Common myeloid progenitor, CD34-positive (primary cell): ENCODE measurements around the gene PEX6.
"Not testable (repeated sequence)": the region's sequence is repeated elsewhere in the genome, so short reads cannot be mapped to it uniquely, and the experiment has no call there.

Experiments used
- CTCF ChIA-PET: fragments of 350-600 bp; sonication (Branson Sonifier 250); formaldehyde crosslinking; loops from one replicate; lab custom pipeline; 2021; ENCODE audit warnings: antibody characterized with exemption; lab: Charles Lee
- POLR2A ChIA-PET: fragments of 350-600 bp; sonication (Branson Sonifier 250); formaldehyde crosslinking; loops from one replicate; lab custom pipeline; 2021; ENCODE audit warnings: antibody characterized with exemption; lab: Charles Lee
- DNase-seq, 3 donors: peaks; one replicate each; pipeline versions ENCODE4 v3.0.0 to v3.0.0-alpha.2; 2013
- H3K27ac ChIP-seq, 2 experiments: 1 replicate in 1 of 2; 2 replicates in 1 of 2; pipeline ENCODE4 v1.7.0; 2013; ENCODE audit warnings: inconsistent platforms in 2 of 2, low read length in 2 of 2, mild to moderate bottlenecking in 2 of 2, low read depth in 1 of 2, moderate library complexity in 1 of 2; ENCODE audit not compliant: severe bottlenecking in 2 of 2, insufficient read depth in 1 of 2, poor library complexity in 1 of 2
- H3K27me3 ChIP-seq, 5 experiments: replicated peaks in 2 of 5; 1 replicate in 3 of 5; 2 replicates in 2 of 5; pipeline versions ENCODE4 v1.6.1 to v1.7.0; 2013; ENCODE audit warnings: low read length in 4 of 5, mild to moderate bottlenecking in 2 of 5, moderate library complexity in 2 of 5, inconsistent platforms in 1 of 5; ENCODE audit not compliant: insufficient read depth in 5 of 5, control insufficient read depth in 4 of 5
- H3K36me3 ChIP-seq, 4 experiments: 1 replicate in 2 of 4; 2 replicates in 2 of 4; pipeline versions ENCODE4 v1.6.1 to v1.7.0; 2013; ENCODE audit warnings: low read length in 3 of 4, control low read depth in 1 of 4, mild to moderate bottlenecking in 1 of 4; ENCODE audit not compliant: control insufficient read depth in 4 of 4, insufficient read depth in 4 of 4
- H3K4me1 ChIP-seq, 4 experiments: 1 replicate in 3 of 4; 2 replicates in 1 of 4; pipeline versions ENCODE4 v1.6.1 to v1.7.1; 2013; ENCODE audit warnings: low read length in 3 of 4, mild to moderate bottlenecking in 3 of 4, control low read depth in 1 of 4, inconsistent platforms in 1 of 4, moderate library complexity in 1 of 4; ENCODE audit not compliant: control insufficient read depth in 4 of 4, insufficient read depth in 4 of 4; ENCODE audit errors: control extremely low read depth in 1 of 4
- H3K4me3 ChIP-seq, 7 experiments: 1 replicate in 4 of 7; 2 replicates in 3 of 7; pipeline versions ENCODE4 v1.5.1 to v1.7.0; 2013; ENCODE audit warnings: mild to moderate bottlenecking in 7 of 7, low read length in 6 of 7, moderate library complexity in 6 of 7, inconsistent platforms in 2 of 7, low read depth in 2 of 7, control low read depth in 1 of 7; ENCODE audit not compliant: insufficient read depth in 4 of 7, control insufficient read depth in 1 of 7; ENCODE audit errors: extremely low read depth in 1 of 7
- H3K9me3 ChIP-seq, 5 experiments: 1 replicate in 4 of 5; 2 replicates in 1 of 5; pipeline versions ENCODE4 v1.6.1 to v1.7.1; 2013; ENCODE audit warnings: low read length in 4 of 5, mild to moderate bottlenecking in 2 of 5, inconsistent platforms in 1 of 5, low read depth in 1 of 5, moderate library complexity in 1 of 5; ENCODE audit not compliant: control insufficient read depth in 4 of 5, insufficient read depth in 2 of 5; ENCODE audit errors: control extremely low read depth in 1 of 5
- WGBS: methylation state at CpG from one replicate; pipeline ENCODE4 v1.1.5; 2013; ENCODE audit not compliant: insufficient coverage; 5-methylcytosine and 5-hydroxymethylcytosine counted together

The PEX6 gene

DNA sequence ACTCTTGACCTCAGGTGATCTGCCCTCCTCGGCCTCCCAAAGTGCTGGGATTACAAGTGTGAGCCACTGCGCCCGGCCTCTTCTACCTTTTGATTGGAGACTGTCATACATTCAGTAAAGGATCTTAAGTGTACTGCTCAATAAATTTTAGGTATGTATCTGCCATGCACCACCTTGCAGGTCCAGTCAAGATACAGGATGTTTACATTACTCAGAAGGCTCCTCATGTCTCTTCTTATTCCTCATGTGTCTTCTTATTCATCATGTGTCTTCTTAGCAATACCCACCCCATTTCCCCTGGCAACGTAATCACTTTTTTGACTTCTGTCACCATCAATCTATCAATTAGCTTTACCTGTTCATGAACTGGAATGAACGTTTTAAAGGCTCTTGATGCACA, 26.9 kb upstream of the PEX6 start:
- no peak for DNase-seq
- Histone ChIP-seq H3K4me3 (no peak overlapping the region), H3K27ac (no peak overlapping the region), H3K9me3 (no peaks in the 10 kb centered on the region), H3K4me1 (no peaks in the 10 kb centered on the region), H3K36me3 (peaks cover 15 to 56% (median 47%) of the 10 kb centered on the region in 4 experiments), H3K27me3 (no peaks in the 10 kb centered on the region)
- ChIA-PET POLR2A (no interaction called here), CTCF (interaction anchor here (0.7 to 1.7 kb wide), 3 partner anchors 9 to 138 kb away, joined by 3 to 4 read pairs (median 3); no protein-coding TSS in a partner anchor)
- 95% methylated on average over 2 of the region's 5 CpGs for WGBS

DNA sequence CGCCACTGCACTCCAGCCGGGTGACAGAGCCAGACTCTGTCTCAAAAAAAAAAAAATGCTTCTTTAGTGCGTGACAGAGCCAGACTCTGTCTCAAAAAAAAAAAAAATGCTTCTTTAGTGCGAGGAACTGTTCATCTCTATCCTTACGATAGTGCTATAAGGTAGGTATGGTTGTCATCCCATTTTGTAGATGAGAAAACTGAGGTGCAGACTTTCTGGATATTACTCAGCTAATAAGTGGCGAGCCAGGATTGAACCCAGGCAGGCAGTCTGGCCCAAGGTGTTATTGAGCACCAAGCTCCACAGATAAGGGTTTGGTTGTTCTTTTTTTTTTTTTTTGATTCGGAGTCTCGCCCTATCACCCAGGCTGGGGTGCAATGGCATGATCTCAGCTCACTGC, 22.9 kb upstream of the PEX6 start:
- WGBS, result 90% methylated on average over 8 of the region's 8 CpGs
- CTCF ChIA-PET, result interaction anchor here (0.7 to 1.4 kb wide), 2 partner anchors 9 to 97 kb away, joined by 3 to 4 read pairs; no protein-coding TSS in a partner anchor
- H3K36me3 ChIP-seq, result peaks cover 5 to 22% (median 14%) of the 10 kb centered on the region in 4 experiments
- no peak overlapping the region for H3K27ac ChIP-seq
- H3K9me3 ChIP-seq, result no peaks in the 10 kb centered on the region
- no peak overlapping the region for H3K4me3 ChIP-seq
- H3K27me3 ChIP-seq, result no peaks in the 10 kb centered on the region
- POLR2A ChIA-PET, result no interaction called here
- DNase-seq, result no peak
- H3K4me1 ChIP-seq, result no peaks in the 10 kb centered on the region

DNA sequence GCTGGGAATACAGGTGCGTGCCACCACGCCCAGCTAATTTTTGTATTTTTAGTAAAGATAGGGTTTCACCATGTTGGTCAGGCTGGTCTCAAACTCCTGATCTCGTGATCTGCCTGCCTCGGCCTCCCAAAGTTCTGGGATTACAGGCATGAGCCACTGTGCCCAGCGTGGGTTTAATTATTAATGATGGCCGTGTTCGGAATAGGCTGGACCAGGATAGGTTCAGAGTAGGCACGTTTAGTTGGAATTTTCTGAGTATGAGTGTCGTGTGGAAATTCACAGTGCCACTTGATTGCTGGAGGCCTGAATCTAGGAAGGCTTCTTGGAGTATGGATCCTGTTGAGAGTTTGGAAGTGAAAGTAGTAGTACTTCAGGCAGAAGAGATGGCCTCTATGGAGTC, 19.2 kb upstream of the PEX6 start:
- CTCF ChIA-PET, result interaction anchor here (1.2 to 1.9 kb wide), 4 partner anchors 10 to 144 kb away, joined by 3 to 4 read pairs (median 4); partner anchors contain the start of genes KLHDC3 and MEA1
- WGBS, result 100% methylated on average over 7 of the region's 9 CpGs
- peaks cover 4 to 13% (median 8%) of the 10 kb centered on the region in 4 experiments for H3K36me3 ChIP-seq

DNA sequence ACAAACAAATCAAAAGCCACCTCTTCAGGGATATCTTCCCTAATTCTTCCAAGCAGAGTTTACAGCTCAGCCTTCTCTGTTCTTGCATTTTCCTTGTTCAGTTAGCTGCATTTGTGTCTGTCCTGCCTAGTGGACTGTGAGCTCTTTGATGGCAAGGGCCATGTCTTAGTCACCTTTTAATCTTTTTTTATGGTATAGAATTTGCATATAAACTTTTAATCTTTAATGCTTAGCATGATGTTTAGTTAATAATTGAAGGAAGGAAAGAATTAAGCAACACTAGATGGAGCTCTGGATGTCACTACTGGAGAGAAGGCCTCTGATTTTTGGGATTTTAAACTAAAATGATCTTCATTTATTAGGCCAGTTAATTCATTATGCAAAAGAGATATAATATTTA, 17.5 kb upstream of the PEX6 start:
- H3K27me3 ChIP-seq, result no peaks in the 10 kb centered on the region
- no peaks in the 10 kb centered on the region for H3K9me3 ChIP-seq
- no peak overlapping the region for H3K27ac ChIP-seq
- H3K4me1 ChIP-seq, result no peaks in the 10 kb centered on the region
- ChIA-PET POLR2A (no interaction called here), CTCF (interaction anchor here (0.8 to 1.9 kb wide), 9 partner anchors 8 to 147 kb away, joined by 3 to 6 read pairs (median 4); partner anchors contain the start of gene PPP2R5D)
- H3K4me3 ChIP-seq, result no peak overlapping the region
- no peak for DNase-seq
- peaks cover 5 to 12% (median 9%) of the 10 kb centered on the region in 4 experiments for H3K36me3 ChIP-seq

More for the DNA sequence above, 19.2 kb upstream of the PEX6 start:
- H3K4me3 ChIP-seq, H3K27ac ChIP-seq, H3K4me1 ChIP-seq, H3K27me3 ChIP-seq, DNase-seq, H3K9me3 ChIP-seq, POLR2A ChIA-PET: not testable (repeated sequence)

DNA sequence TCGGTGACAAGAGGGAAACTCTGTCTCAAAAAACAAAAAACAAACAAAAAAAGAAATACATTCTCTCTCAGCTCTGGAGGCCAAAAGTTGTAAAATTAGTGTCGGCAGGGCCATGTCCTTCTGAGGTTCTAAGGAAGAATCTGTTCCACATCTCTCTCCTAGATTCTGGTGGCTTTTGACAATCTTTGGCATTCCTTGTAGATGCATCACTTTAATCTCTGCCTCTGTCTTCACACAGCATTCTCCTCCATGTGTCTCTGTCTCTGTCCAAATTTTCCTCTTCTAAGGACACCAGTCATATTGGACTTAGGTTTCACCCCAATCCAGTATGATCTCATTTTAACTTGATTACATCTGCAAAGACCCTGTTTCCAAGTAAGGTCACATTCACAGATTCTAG, 14.5 kb upstream of the PEX6 start:
- CTCF ChIA-PET, result interaction anchor here (0.9 kb wide), 1 partner anchor 10 kb away, joined by 3 read pairs; no protein-coding TSS in a partner anchor
- no peaks in the 10 kb centered on the region for H3K27me3 ChIP-seq
- H3K4me3 ChIP-seq, result no peak overlapping the region
- H3K9me3 ChIP-seq, result no peaks in the 10 kb centered on the region
- POLR2A ChIA-PET, result no interaction called here
- no peaks in the 10 kb centered on the region for H3K4me1 ChIP-seq
- peaks cover 7 to 35% (median 24%) of the 10 kb centered on the region in 4 experiments for H3K36me3 ChIP-seq
- H3K27ac ChIP-seq, result no peak overlapping the region
- 100% methylated on average over 1 of the region's 2 CpGs for WGBS
- no peak for DNase-seq

DNA sequence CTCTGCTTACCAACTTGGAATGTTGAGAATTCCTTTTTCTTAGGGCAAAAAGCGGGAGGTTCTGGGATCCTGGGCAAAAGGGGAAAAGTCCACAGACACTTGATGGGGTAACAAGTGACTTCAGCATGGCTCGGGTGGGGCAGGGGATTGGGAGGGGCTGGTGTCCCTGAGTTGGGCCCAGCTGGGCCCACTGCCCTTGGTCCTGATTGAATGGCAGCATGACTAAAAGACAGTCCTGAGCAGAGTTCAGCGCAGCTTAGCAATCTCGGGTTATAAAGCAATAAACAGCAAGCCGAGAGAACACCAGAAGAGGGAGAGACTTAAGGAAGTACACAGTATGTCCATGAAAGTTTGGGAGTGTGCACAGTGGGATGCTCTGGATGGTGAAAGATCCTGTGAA, 10.9 kb upstream of the PEX6 start:
- 94% methylated on average over 4 of the region's 5 CpGs for WGBS
- CTCF ChIA-PET, result interaction anchor here (1.1 kb wide), 1 partner anchor 14 kb away, joined by 3 read pairs; no protein-coding TSS in a partner anchor
- H3K4me3 ChIP-seq, result no peak overlapping the region
- no peaks in the 10 kb centered on the region for H3K9me3 ChIP-seq
- peaks cover 7 to 45% (median 33%) of the 10 kb centered on the region in 4 experiments for H3K36me3 ChIP-seq
- POLR2A ChIA-PET, result no interaction called here
- no peak for DNase-seq
- H3K4me1 ChIP-seq, result peaks cover 0 to 13% (median 11%) of the 10 kb centered on the region in 4 experiments
- no peaks in the 10 kb centered on the region for H3K27me3 ChIP-seq
- no peak overlapping the region for H3K27ac ChIP-seq

DNA sequence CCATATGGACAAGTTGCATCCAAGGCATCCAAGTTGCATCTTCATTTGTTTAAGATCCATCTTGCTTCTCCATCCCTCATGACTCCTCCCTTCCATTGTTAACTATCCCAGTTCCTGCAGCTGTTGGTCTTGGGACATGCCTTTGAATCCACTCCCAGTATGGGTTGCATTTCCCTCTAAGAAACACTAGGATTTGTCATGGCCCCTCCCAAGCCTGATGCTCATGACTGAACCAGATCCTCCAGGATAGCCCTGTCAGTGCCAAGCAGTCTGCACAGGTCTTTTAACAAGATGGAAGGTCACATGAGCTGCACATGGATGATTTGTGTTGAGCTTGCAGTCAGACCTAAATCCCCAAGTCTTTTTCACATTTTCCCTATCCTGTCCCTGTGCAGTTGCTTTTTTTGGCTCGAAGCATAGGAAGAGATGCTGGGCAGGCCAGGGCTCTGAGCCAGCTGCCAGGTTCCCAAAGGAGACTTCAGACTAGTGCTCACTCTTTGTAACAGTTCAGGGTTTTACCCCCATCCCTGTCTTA, 9.6 kb upstream of the PEX6 start:
- CTCF ChIA-PET, result interaction anchor here (1.0 to 1.4 kb wide), 3 partner anchors 8 to 19 kb away, joined by 4 to 5 read pairs (median 5); partner anchors contain the start of gene PEX6
- no peaks in the 10 kb centered on the region for H3K27me3 ChIP-seq

More for the DNA sequence above, 9.6 kb upstream of the PEX6 start:
- H3K9me3 ChIP-seq, result no peaks in the 10 kb centered on the region
- H3K27ac ChIP-seq, result no peak overlapping the region
- no peak overlapping the region for H3K4me3 ChIP-seq
- peaks cover 0 to 19% (median 16%) of the 10 kb centered on the region in 4 experiments for H3K4me1 ChIP-seq
- DNase-seq, result no peak
- POLR2A ChIA-PET, result no interaction called here
- peaks cover 7 to 43% (median 33%) of the 10 kb centered on the region in 4 experiments for H3K36me3 ChIP-seq
- WGBS, result 100% methylated on average over 1 of the region's 1 CpG
